BLaER1 treated with 17β-estradiol and CSF1 and Interleukin-3, amounts not matched to agents 10 nM and 100 nM (cell line): Measurements from ENCODE around the gene NAV2.

ENCODE experiments used
- H3K27ac ChIP-seq, 11 experiments: shearing (Covaris generic); formaldehyde crosslinking; 2 replicates each; pipeline ENCODE4 v1.8.1; 2022
- H3K27me3 ChIP-seq, 11 experiments: shearing (Covaris generic); formaldehyde crosslinking; 2 replicates each; pipeline ENCODE4 v1.8.1; 2022
- H3K36me3 ChIP-seq, 11 experiments: shearing (Covaris generic); formaldehyde crosslinking; 2 replicates each; pipeline ENCODE4 v1.8.1; 2022
- H3K4me1 ChIP-seq, 10 experiments: shearing (Covaris generic); formaldehyde crosslinking; 2 replicates each; pipeline ENCODE4 v1.8.1; 2022
- H3K4me2 ChIP-seq, 11 experiments: shearing (Covaris generic); formaldehyde crosslinking; 2 replicates each; pipeline ENCODE4 v1.8.1; 2022
- H3K4me3 ChIP-seq, 10 experiments: shearing (Covaris generic); formaldehyde crosslinking; 2 replicates each; pipeline ENCODE4 v1.8.1; 2022
- H3K9ac ChIP-seq, 11 experiments: shearing (Covaris generic); formaldehyde crosslinking; 2 replicates each; pipeline ENCODE4 v1.8.1; 2022
- H3K9me3 ChIP-seq, 11 experiments: shearing (Covaris generic); formaldehyde crosslinking; replicated peaks in 1 of 11; 2 replicates each; pipeline ENCODE4 v1.8.1; 2022
- H4K20me1 ChIP-seq, 11 experiments: shearing (Covaris generic); formaldehyde crosslinking; 2 replicates each; pipeline ENCODE4 v1.8.1; 2022
- Cebpa-rat ChIP-seq, 11 experiments: shearing (Covaris generic); IDR thresholded peaks; 2 replicates each; pipeline ENCODE4 v1.8.1; 2022

Gene NAV2

GRCh38 chr11:20084921-20085814, 372.5 kb downstream of the NAV2 start:
- H3K4me1 ChIP-seq, result peaks cover 26 to 76% (median 64%) of the 10 kb centered on the region in 10 experiments
- H3K36me3 ChIP-seq, result no peaks in the 10 kb centered on the region
- no peak overlapping the region for H3K4me3 ChIP-seq
- no peaks in the 10 kb centered on the region for H3K27me3 ChIP-seq
- H3K9ac ChIP-seq, result no peak overlapping the region
- peak overlapping the region in 5 of 11 experiments; percentile 22 to 92 (median 87); a peak in 8 of 22 replicates for H3K4me2 ChIP-seq
- no peak for TF ChIP-seq Cebpa-rat (IDR thresholded peaks at IDR 0.05)
- H4K20me1 ChIP-seq, result no peaks in the 10 kb centered on the region
- H3K9me3 ChIP-seq, result no peaks in the 10 kb centered on the region
- no peak overlapping the region for H3K27ac ChIP-seq

GRCh38 chr11:20085918-20086317, 373.3 kb downstream of the NAV2 start:
- Histone ChIP-seq H4K20me1 (no peaks in the 10 kb centered on the region), H3K9me3 (no peaks in the 10 kb centered on the region), H3K27me3 (no peaks in the 10 kb centered on the region), H3K27ac (no peak overlapping the region), H3K36me3 (no peaks in the 10 kb centered on the region), H3K4me2 (peak overlapping the region in 6 of 11 experiments; percentile 78 to 94 (median 89); a peak in 8 of 22 replicates), H3K9ac (no peak overlapping the region), H3K4me1 (peaks cover 34 to 76% (median 64%) of the 10 kb centered on the region in 10 experiments), H3K4me3 (no peak overlapping the region)
- TF ChIP-seq Cebpa-rat (IDR thresholded peaks at IDR 0.05), result no peak

- Histone ChIP-seq H3K36me3 (no peaks in the 10 kb centered on the region), H3K4me3 (no peak overlapping the region), H3K9me3 (peaks cover 0 to 8% (median 0%) of the 10 kb centered on the region in 11 experiments; a peak in 3 of 22 replicates), H3K9ac (no peak overlapping the region), H3K4me2 (peak overlapping the region in 10 of 11 experiments; percentile 7 to 94 (median 84); a peak in 17 of 22 replicates), H3K27me3 (no peaks in the 10 kb centered on the region), H4K20me1 (no peaks in the 10 kb centered on the region), H3K4me1 (peaks cover 42 to 81% (median 72%) of the 10 kb centered on the region in 10 experiments), H3K27ac (no peak overlapping the region)
- TF ChIP-seq Cebpa-rat (IDR thresholded peaks at IDR 0.05), result no peak
These were observed 374.5 kb downstream of the NAV2 start for GRCh38 chr11:20087118-20087521.

GRCh38 chr11:20088397-20089225, 376.0 kb downstream of the NAV2 start:
- Histone ChIP-seq H3K36me3 (no peaks in the 10 kb centered on the region), H3K9me3 (peaks cover 0 to 13% (median 0%) of the 10 kb centered on the region in 11 experiments; a peak in 3 of 22 replicates), H3K4me2 (peak overlapping the region; percentile 57 to 94 (median 84); a peak in 20 of 22 replicates), H3K27ac (peak overlapping the region in 5 of 11 experiments; percentile 30 to 62 (median 48); a peak in 8 of 22 replicates), H3K9ac (0 out of 22 replicates have a peak overlapping the region, but pooled peaks of 2 of the 11 experiments have one; percentile 9 to 12), H3K4me3 (no peak overlapping the region; a peak in 1 of 20 replicates), H4K20me1 (no peaks in the 10 kb centered on the region), H3K27me3 (no peaks in the 10 kb centered on the region), H3K4me1 (peaks cover 46 to 79% (median 74%) of the 10 kb centered on the region in 10 experiments)
- TF ChIP-seq Cebpa-rat (IDR thresholded peaks at IDR 0.05), result no peak

- H3K9ac ChIP-seq, result peak overlapping the region in 2 of 11 experiments; percentile 12 to 14; a peak in 1 of 22 replicates
- peaks cover 38 to 74% (median 66%) of the 10 kb centered on the region in 10 experiments for H3K4me1 ChIP-seq
- no peaks in the 10 kb centered on the region for H3K36me3 ChIP-seq
- H3K4me2 ChIP-seq, result peak overlapping the region; percentile 57 to 94 (median 84); a peak in 21 of 22 replicates
- no peak overlapping the region; a peak in 1 of 20 replicates for H3K4me3 ChIP-seq
- no peaks in the 10 kb centered on the region for H3K27me3 ChIP-seq
- H3K27ac ChIP-seq, result peak overlapping the region in 6 of 11 experiments; percentile 46 to 64 (median 55); a peak in 10 of 22 replicates
- no peak for TF ChIP-seq Cebpa-rat (IDR thresholded peaks at IDR 0.05)
- peaks cover 0 to 13% (median 0%) of the 10 kb centered on the region in 11 experiments; a peak in 3 of 22 replicates for H3K9me3 ChIP-seq
- H4K20me1 ChIP-seq, result no peaks in the 10 kb centered on the region
These were observed 376.7 kb downstream of the NAV2 start for GRCh38 chr11:20089367-20089766.

GRCh38 chr11:20089796-20090653, 377.4 kb downstream of the NAV2 start:
- peaks cover 0 to 13% (median 0%) of the 10 kb centered on the region in 11 experiments; a peak in 3 of 22 replicates for H3K9me3 ChIP-seq
- H3K4me2 ChIP-seq, result peak overlapping the region; percentile 57 to 94 (median 84)
- peak overlapping the region in 8 of 11 experiments; percentile 1 to 64 (median 48); a peak in 14 of 22 replicates for H3K27ac ChIP-seq
- H3K4me3 ChIP-seq, result peak overlapping the region in 4 of 10 experiments; percentile 13 to 44 (median 20); a peak in 3 of 20 replicates
- peak overlapping the region in 5 of 11 experiments; percentile 2 to 59 (median 12); a peak in 6 of 22 replicates for H3K9ac ChIP-seq
- H3K27me3 ChIP-seq, result no peaks in the 10 kb centered on the region
- no peaks in the 10 kb centered on the region for H4K20me1 ChIP-seq
- peaks cover 36 to 72% (median 64%) of the 10 kb centered on the region in 10 experiments for H3K4me1 ChIP-seq
- no peak for TF ChIP-seq Cebpa-rat (IDR thresholded peaks at IDR 0.05)
- H3K36me3 ChIP-seq, result no peaks in the 10 kb centered on the region

GRCh38 chr11:20090654-20091374, 378.2 kb downstream of the NAV2 start:
- peak overlapping the region in 4 of 11 experiments; percentile 11 to 59 (median 30); a peak in 5 of 22 replicates for H3K9ac ChIP-seq
- no peaks in the 10 kb centered on the region for H3K27me3 ChIP-seq
- H3K36me3 ChIP-seq, result no peaks in the 10 kb centered on the region
- no peak for TF ChIP-seq Cebpa-rat (IDR thresholded peaks at IDR 0.05)
- peak overlapping the region in 5 of 10 experiments; percentile 1 to 44 (median 17); a peak in 5 of 20 replicates for H3K4me3 ChIP-seq
- H3K4me1 ChIP-seq, result peaks cover 36 to 66% (median 61%) of the 10 kb centered on the region in 10 experiments
- no peaks in the 10 kb centered on the region for H4K20me1 ChIP-seq
- H3K4me2 ChIP-seq, result peak overlapping the region; percentile 57 to 94 (median 84)
- peak overlapping the region in 6 of 11 experiments; percentile 24 to 64 (median 48); a peak in 12 of 22 replicates for H3K27ac ChIP-seq
- peaks cover 0 to 13% (median 0%) of the 10 kb centered on the region in 11 experiments; a peak in 3 of 22 replicates for H3K9me3 ChIP-seq
